GM19452 (cell line): ENCODE results near the gene KCNQ1OT1.

Source experiments
- ATAC-seq: cut with Tn5 transposase; IDR thresholded peaks from one replicate; pipeline ENCODE4 v1.9.1; 2021; ENCODE audit not compliant: unreplicated experiment

KCNQ1OT1 gene

DNA sequence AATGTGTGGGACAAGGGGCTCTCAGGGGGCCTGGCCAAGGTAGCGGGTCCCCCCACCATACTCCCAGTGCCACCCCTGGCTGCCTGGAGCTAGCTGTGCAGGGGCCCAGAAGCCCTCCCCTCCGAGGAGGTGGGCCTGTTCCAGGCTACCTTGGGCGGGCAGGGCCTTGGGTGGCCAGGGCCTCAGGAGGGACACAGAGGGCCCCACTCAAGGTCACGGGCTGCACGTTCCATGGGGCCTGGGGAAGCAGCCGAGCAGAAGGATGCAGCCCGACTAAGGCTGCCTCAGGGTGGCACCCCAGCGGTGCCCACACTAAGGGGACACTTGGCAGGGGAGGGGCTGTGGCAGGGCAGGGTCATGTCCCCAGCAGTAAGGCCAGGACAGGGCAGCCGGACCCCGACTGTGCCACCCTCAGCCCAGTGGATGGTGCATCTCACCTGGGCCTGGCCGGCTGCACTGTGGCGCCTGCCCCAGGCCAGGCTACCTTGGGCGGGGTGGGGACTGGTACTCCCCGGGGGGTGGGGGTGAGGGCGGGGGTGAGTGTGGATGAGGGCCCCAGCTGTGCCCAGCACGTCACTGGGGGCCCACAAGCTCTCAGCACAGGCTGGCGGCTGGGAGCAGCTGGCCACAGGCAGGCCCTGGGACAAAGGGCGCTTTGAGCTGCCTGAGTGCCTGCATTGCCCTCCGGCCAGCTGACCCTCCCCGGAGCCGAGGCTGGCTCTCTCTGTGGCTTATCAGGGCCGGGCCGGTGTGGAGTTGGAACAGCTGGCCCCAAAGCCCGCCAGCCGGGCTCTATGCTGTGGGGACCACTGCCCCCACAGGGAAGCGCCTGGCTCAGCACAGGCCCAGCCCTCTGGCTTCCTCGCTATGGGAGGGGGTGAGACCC lies 137.9 kb downstream of the KCNQ1OT1 start:
- no peak for ATAC-seq

DNA sequence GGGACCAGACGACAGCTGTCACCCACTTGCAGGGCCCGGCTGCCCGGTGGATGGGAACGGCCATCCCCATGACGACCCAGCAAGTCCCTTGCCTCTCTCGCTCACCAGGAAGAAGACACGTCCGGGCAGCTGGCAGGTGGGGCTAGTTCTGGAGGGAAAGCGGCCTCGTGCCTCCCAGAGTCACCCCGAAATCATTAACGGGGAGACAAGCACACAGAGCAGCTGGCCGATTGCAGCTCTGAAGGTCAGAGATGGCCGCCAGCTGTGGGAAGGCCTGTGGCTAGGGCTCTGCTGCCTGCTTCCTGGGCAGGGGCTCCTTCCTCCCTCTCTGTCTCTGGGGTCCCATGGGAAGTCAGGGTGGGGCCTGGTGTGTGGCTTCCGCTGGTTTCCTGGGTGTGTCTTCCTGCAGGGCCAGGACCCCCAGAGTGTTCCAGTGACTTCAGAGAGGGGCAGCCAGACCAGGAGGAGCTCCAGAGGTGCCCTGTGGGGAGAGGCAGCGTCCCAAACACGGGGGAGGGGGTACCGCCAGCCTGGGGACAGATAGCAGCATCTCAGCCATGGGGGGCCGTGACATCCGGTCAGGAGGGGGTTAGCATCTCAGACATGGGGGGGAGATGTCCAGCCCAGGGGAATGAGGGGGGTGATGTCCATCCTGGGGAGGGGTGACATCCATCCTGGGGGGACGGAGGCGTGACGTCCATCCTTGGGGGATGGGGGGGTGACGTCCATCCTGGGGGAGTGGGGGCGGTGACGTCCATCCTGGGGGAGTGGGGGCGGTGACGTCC lies 140.1 kb downstream of the KCNQ1OT1 start:
- no peak for ATAC-seq

GRCh38 chr11:2558861-2559526 lies 140.8 kb downstream of the KCNQ1OT1 start:
- no peak for ATAC-seq

DNA sequence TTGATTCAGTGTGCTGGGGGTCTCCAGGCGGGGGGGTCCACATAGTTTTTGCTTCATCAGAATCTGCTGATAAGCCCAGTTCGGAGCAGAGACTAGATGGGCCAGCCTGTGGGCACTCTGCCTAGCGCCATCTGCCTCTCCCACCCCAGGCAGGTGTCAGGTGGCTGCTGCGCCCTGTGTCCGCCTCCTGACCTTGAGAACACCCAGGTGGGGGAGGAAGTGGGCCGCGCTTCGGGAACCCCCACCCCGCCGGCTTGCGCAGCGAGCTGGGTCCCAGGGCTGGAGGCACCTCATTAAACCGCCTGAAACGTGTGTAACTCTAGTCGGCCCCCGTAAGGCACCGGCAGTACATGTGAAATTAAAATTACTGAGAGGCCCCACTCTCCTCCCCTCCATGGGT lies 141.4 kb downstream of the KCNQ1OT1 start:
- no peak for ATAC-seq
